Measurements from ENCODE around the gene SIRT3. TPM values are rescaled to one million over a fixed set of nuclear protein-coding genes. Genes with fewer than 3 reads are reported as not detected.

Gene SIRT3
- total RNA-seq, 4 donors from 2014 or later: 12.7 to 24.1 (median 17.3) TPM

- Histone ChIP-seq H3K4me3 (no peak overlapping the region), H3K4me1 (peaks cover 0 to 27% (median 17%) of the 10 kb centered on the region in 3 donors), H3K27ac (no peak overlapping the region), H3K27me3 (peaks cover 59% of the 10 kb centered on the region), H3K9me3 (no peaks in the 10 kb centered on the region), H3K36me3 (no peaks in the 10 kb centered on the region)
- no peak for TF ChIP-seq POLR2A (IDR thresholded peaks at IDR 0.05)
- no peak for TF ChIP-seq EP300 (IDR thresholded peaks at IDR 0.05)
- TF ChIP-seq CTCF (IDR thresholded peaks at IDR 0.05): no peak
- no peak for TF ChIP-seq POLR2AphosphoS5 (IDR thresholded peaks at IDR 0.05)
- ATAC-seq: no peak
These were observed 40.1 kb upstream of the SIRT3 start for GRCh38 chr11:276219-276618.

- Histone ChIP-seq H3K36me3 (no peaks in the 10 kb centered on the region), H3K27me3 (peaks cover 47% of the 10 kb centered on the region), H3K4me3 (no peak overlapping the region), H3K4me1 (peaks cover 0 to 4% (median 0%) of the 10 kb centered on the region in 3 donors), H3K9me3 (no peaks in the 10 kb centered on the region), H3K27ac (no peak overlapping the region)
- no peak for ATAC-seq
- TF ChIP-seq POLR2AphosphoS5 (IDR thresholded peaks at IDR 0.05): no peak
- TF ChIP-seq EP300 (IDR thresholded peaks at IDR 0.05): no peak
- TF ChIP-seq POLR2A (IDR thresholded peaks at IDR 0.05): no peak
- TF ChIP-seq CTCF (IDR thresholded peaks at IDR 0.05): no peak
- 66 to 90% methylated on average over 3 to 4 of the region's 6 CpGs for WGBS, 2 donors (ENCODE audit: low coverage in 1 of 2)
These were observed 36.7 kb upstream of the SIRT3 start for GRCh38 chr11:272931-273198.

GRCh38 chr11:272195-272930, 36.2 kb upstream of the SIRT3 start:
- ATAC-seq: no peak
- Histone ChIP-seq H3K9me3 (no peaks in the 10 kb centered on the region), H3K27me3 (peaks cover 46% of the 10 kb centered on the region), H3K4me1 (peaks cover 0 to 9% (median 0%) of the 10 kb centered on the region in 3 donors), H3K36me3 (no peaks in the 10 kb centered on the region), H3K27ac (no peak overlapping the region), H3K4me3 (no peak overlapping the region)
- TF ChIP-seq EP300 (IDR thresholded peaks at IDR 0.05) (no peak), POLR2A (IDR thresholded peaks at IDR 0.05) (no peak), POLR2AphosphoS5 (IDR thresholded peaks at IDR 0.05) (no peak), CTCF (IDR thresholded peaks at IDR 0.05) (no peak)
- 64 to 90% methylated on average over 3 to 4 of the region's 22 CpGs for WGBS, 2 donors (ENCODE audit: low coverage in 1 of 2)

- no peak overlapping the region for H3K4me3 ChIP-seq
- no peaks in the 10 kb centered on the region for H3K36me3 ChIP-seq
- WGBS, 2 donors (ENCODE audit: low coverage in 1 of 2): 75 to 80% methylated on average over 1 of the region's 8 CpGs
- no peak for ATAC-seq
- no peaks in the 10 kb centered on the region for H3K9me3 ChIP-seq
- H3K4me1 ChIP-seq: peaks cover 0 to 9% (median 0%) of the 10 kb centered on the region in 3 donors
- H3K27me3 ChIP-seq: peaks cover 45% of the 10 kb centered on the region
- H3K27ac ChIP-seq: no peak overlapping the region
- TF ChIP-seq POLR2A (IDR thresholded peaks at IDR 0.05): no peak
- TF ChIP-seq EP300 (IDR thresholded peaks at IDR 0.05): no peak
- TF ChIP-seq POLR2AphosphoS5 (IDR thresholded peaks at IDR 0.05): no peak
- TF ChIP-seq CTCF (IDR thresholded peaks at IDR 0.05): no peak
These were observed 35.2 kb upstream of the SIRT3 start for GRCh38 chr11:271319-271715.
